ENCODE measurements around the gene EVI5L. TPM values are rescaled to one million over a fixed set of nuclear protein-coding genes. Genes with fewer than 3 reads are reported as not detected.

Gene EVI5L
- total and polyA plus RNA-seq, 2 of the 13 experiments (the other 11 are each of a cell fraction or from before 2014, with no cell fraction given), result 1.7 to 2.4 TPM

GRCh38 chr19:7888826-7889217, 58.8 kb downstream of the EVI5L start:
- Histone ChIP-seq H2AFZ (ENCODE audit: low read length) (no peak overlapping the region), H3K9ac (ENCODE audit: insufficient read depth, low read depth, low read length) (peak overlapping the region; percentile 86)

More at GRCh38 chr19:7888826-7889217, 58.8 kb downstream of the EVI5L start:
- intact Hi-C loops (cut with micrococcal nuclease; ENCODE audit: unreplicated experiment) (no loop called here), in situ Hi-C loops (cut with HindIII; ENCODE audit: extremely low pct_ligation_motif_present, low pct_unique_long_range_greater_than_20kb) (no loop called here)
- DNase-seq (ENCODE audit: low spot score) (no peak), ATAC-seq (no peak), FAIRE-seq (no peak)
- BruUV-seq (replicated peaks), result TSS peak; percentile 93
- Histone ChIP-seq H3K4me3 (replicated peaks in 1 of 3; ENCODE audit: insufficient read depth in 1 of 3, low read depth in 2 of 3, low read length in 3 of 3) (peak overlapping the region; percentile 82 to 93 (median 90)), H3K4me2 (ENCODE audit: low read depth, low read length) (peak overlapping the region; percentile 88), H3K4me1 (ENCODE audit: insufficient read depth, low read length) (peaks cover 71% of the 10 kb centered on the region), H3K27ac (ENCODE audit: extremely low read length, insufficient read depth, low read length) (peak overlapping the region; percentile 58), H3K27me3 (ENCODE audit: control insufficient read depth in 1 of 2, insufficient read depth in 2 of 2, low read length in 2 of 2) (no peaks in the 10 kb centered on the region), H3K79me2 (ENCODE audit: insufficient read depth, low read length) (peaks cover 7% of the 10 kb centered on the region), H3K36me3 (replicated peaks in 1 of 2; ENCODE audit: control insufficient read depth in 1 of 2, insufficient read depth in 2 of 2, low read length in 2 of 2) (no peaks in the 10 kb centered on the region), H4K20me1 (ENCODE audit: insufficient read depth, low read length) (no peaks in the 10 kb centered on the region), H3K9me3 (ENCODE audit: low read length) (no peaks in the 10 kb centered on the region)
- CTCF ChIA-PET (ENCODE audit: low intra/inter-chr PET ratio, low total read pairs), result no interaction called here
- TF ChIP-seq ATM (IDR thresholded peaks at IDR 0.05; ENCODE audit: borderline replicate concordance) (no peak), MBNL3 (CRISPR knock-in tag; conservative IDR thresholded peaks at IDR 0.05) (no peak), ZNF230 (CRISPR knock-in tag; IDR thresholded peaks at IDR 0.05) (0 out of 2 replicates have a peak, but pooled peaks have one; percentile 5), KMT2A (CRISPR knock-in tag; IDR thresholded peaks at IDR 0.05) (0 out of 2 replicates have a peak, but pooled peaks have one; percentile 11), HES4 (CRISPR knock-in tag; IDR thresholded peaks at IDR 0.05; ENCODE audit: borderline replicate concordance) (0 out of 2 replicates have a peak, but pooled peaks have one; percentile 0), SETDB1 (CRISPR knock-in tag; IDR thresholded peaks at IDR 0.05; ENCODE audit: borderline replicate concordance) (no peak)
- TF ChIP-seq, protein P1, sequence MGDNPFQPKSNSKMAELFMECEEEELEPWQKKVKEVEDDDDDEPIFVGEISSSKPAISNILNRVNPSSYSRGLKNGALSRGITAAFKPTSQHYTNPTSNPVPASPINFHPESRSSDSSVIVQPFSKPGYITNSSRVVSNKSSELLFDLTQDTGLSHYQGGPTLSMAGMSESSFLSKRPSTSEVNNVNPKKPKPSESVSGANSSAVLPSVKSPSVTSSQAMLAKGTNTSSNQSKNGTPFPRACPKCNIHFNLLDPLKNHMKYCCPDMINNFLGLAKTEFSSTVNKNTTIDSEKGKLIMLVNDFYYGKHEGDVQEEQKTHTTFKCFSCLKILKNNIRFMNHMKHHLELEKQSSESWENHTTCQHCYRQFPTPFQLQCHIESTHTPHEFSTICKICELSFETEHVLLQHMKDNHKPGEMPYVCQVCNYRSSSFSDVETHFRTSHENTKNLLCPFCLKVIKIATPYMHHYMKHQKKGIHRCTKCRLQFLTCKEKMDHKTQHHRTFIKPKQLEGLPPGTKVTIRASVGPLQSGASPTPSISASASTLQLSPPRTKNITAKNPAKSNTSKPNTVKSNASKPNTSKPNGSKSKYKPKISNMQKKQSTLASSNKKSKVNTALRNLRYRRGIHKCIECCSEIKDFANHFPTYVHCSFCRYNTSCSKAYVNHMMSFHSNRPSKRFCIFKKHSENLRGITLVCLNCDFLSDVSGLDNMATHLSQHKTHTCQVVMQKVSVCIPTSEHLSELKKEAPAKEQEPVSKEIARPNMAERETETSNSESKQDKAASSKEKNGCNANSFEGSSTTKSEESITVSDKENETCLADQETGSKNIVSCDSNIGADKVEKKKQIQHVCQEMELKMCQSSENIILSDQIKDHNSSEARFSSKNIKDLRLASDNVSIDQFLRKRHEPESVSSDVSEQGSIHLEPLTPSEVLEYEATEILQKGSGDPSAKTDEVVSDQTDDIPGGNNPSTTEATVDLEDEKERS (CRISPR knock-in tag; IDR thresholded peaks at IDR 0.05), result 0 out of 2 replicates have a peak, but pooled peaks have one; percentile 17
- POLR2A ChIA-PET, result interaction anchor here (0.8 to 8.1 kb wide), 8 partner anchors 9 to 58 kb away, joined by 4 to 75 read pairs (median 25); partner anchors contain the start of genes MAP2K7, PRR36 and SNAPC2
- 23% methylated on average over 6 of the region's 8 CpGs for WGBS (ENCODE audit: low lambda C conversion rate)
